B cell (primary cell): ENCODE data around the gene STRIP1. TPM values are rescaled to one million over a fixed set of nuclear protein-coding genes. Genes with fewer than 3 reads are reported as not detected.

Experiments used
- ATAC-seq: fragments of 200-7000 bp; cut with Tn5 transposase; one replicate; pipeline ENCODE4 v1.10.0; 2021; ENCODE audit warnings: low read depth, mild to moderate bottlenecking, moderate number of reproducible peaks, moderate library complexity
- CTCF ChIA-PET: fragments of 350-600 bp; sonication (Branson Sonifier 250); formaldehyde crosslinking; loops from one replicate; lab custom pipeline; 2021; ENCODE audit warnings: antibody characterized with exemption, inconsistent platforms; lab: Charles Lee
- POLR2A ChIA-PET: fragments of 350-600 bp; sonication (Branson Sonifier 250); formaldehyde crosslinking; loops from one replicate; lab custom pipeline; 2021; ENCODE audit warnings: antibody characterized with exemption; lab: Charles Lee
- DNase-seq: peaks from one replicate; pipeline ENCODE4 v3.0.0; 2013
- H2AFZ ChIP-seq: 2 replicates; pipeline ENCODE4 v1.6.1; 2012; ENCODE audit warnings: mild to moderate bottlenecking, low read depth, low read length; ENCODE audit not compliant: insufficient read depth, poor library complexity, severe bottlenecking
- H3K27ac ChIP-seq, 2 donors: 1 replicate in 1 of 2; 2 replicates in 1 of 2; pipeline ENCODE4 v1.5.1; 2012 to 2013; ENCODE audit warnings: low read length in 2 of 2, mild to moderate bottlenecking in 2 of 2, moderate library complexity in 1 of 2
- H3K27me3 ChIP-seq, 4 experiments: fragments of 200-600 bp in 1 of 4; sonication (generic) in 1 of 4; replicated peaks in 1 of 4; 1 replicate in 2 of 4; 2 replicates in 2 of 4; pipeline versions ENCODE4 v1.6.1 to v1.7.0; 2013 to 2016; ENCODE audit warnings: low read length in 3 of 4, mild to moderate bottlenecking in 2 of 4, mixed read lengths in 1 of 4, moderate library complexity in 1 of 4; ENCODE audit not compliant: insufficient read depth in 4 of 4, control insufficient read depth in 3 of 4; ENCODE audit errors: control extremely low read depth in 1 of 4
- H3K36me3 ChIP-seq, 2 experiments: replicated peaks in 1 of 2; 1 replicate in 1 of 2; 2 replicates in 1 of 2; pipeline versions ENCODE4 v1.6.1 to v1.7.1; 2013; ENCODE audit warnings: low read length in 1 of 2; ENCODE audit not compliant: insufficient read depth in 2 of 2, control insufficient read depth in 1 of 2; ENCODE audit errors: control extremely low read depth in 1 of 2, extremely low read depth in 1 of 2
- H3K4me1 ChIP-seq, 2 donors: fragments of 200-600 bp in 1 of 2; sonication (generic) in 1 of 2; 1 replicate in 1 of 2; 2 replicates in 1 of 2; pipeline versions ENCODE4 v1.5.1 to v1.6.1; 2013 to 2017; ENCODE audit warnings: low read length in 2 of 2; ENCODE audit not compliant: control insufficient read depth in 2 of 2, insufficient read depth in 2 of 2
- H3K4me2 ChIP-seq: replicated peaks from 2 replicates; pipeline ENCODE3; 2012; ENCODE audit warnings: mild to moderate bottlenecking, low read depth, low read length; ENCODE audit not compliant: poor library complexity, severe bottlenecking
- H3K4me3 ChIP-seq, 5 experiments: fragments of 200-600 bp in 1 of 5; sonication (generic) in 1 of 5; 1 replicate in 3 of 5; 2 replicates in 2 of 5; pipeline versions ENCODE4 v1.5.1 to v1.7.0; 2011 to 2016; ENCODE audit warnings: low read length in 4 of 5, mild to moderate bottlenecking in 4 of 5, low read depth in 2 of 5, control low read depth in 1 of 5, moderate library complexity in 1 of 5; ENCODE audit not compliant: insufficient read depth in 1 of 5; ENCODE audit errors: control extremely low read depth in 1 of 5, extremely low read depth in 1 of 5
- H3K79me2 ChIP-seq: fragments of 200-600 bp; sonication (generic); one replicate; pipeline ENCODE4 v1.6.0; 2016; ENCODE audit warnings: low read length; ENCODE audit not compliant: control insufficient read depth, insufficient read depth
- H3K9ac ChIP-seq: fragments of 200-600 bp; sonication (generic); 2 replicates; pipeline ENCODE4 v1.6.1; 2017; ENCODE audit warnings: mild to moderate bottlenecking, low read length, moderate library complexity
- H3K9me3 ChIP-seq, 3 donors: one replicate each; pipeline versions ENCODE4 v1.6.1 to v1.7.1; 2013; ENCODE audit warnings: low read length in 2 of 3; ENCODE audit not compliant: control insufficient read depth in 2 of 3, insufficient read depth in 1 of 3; ENCODE audit errors: control extremely low read depth in 1 of 3
- H4K20me1 ChIP-seq: 2 replicates; pipeline ENCODE4 v1.6.0; 2012; ENCODE audit warnings: mild to moderate bottlenecking, low read length; ENCODE audit not compliant: insufficient read depth, control insufficient read depth, poor library complexity, severe bottlenecking
- H3K27ac Mint-ChIP-seq: one replicate; pipeline ENCODE4 v1.8.0; 2021; ENCODE audit warnings: mixed read lengths
- H3K27me3 Mint-ChIP-seq: one replicate; pipeline ENCODE4 v1.8.0; 2021; ENCODE audit warnings: mixed read lengths
- H3K4me1 Mint-ChIP-seq: one replicate; pipeline ENCODE4 v1.8.0; 2021; ENCODE audit warnings: mixed read lengths
- H3K4me3 Mint-ChIP-seq: one replicate; pipeline ENCODE4 v1.8.0; 2021; ENCODE audit warnings: mixed read lengths
- H3K9me3 Mint-ChIP-seq: one replicate; pipeline ENCODE4 v1.8.0; 2022; ENCODE audit warnings: mixed read lengths; ENCODE audit not compliant: insufficient read depth
- EZH2 ChIP-seq: IDR thresholded peaks from 2 replicates; pipeline ENCODE4 v1.6.1; 2012; ENCODE audit warnings: borderline replicate concordance, low read depth, mild to moderate bottlenecking, moderate library complexity, low read length; ENCODE audit not compliant: insufficient read depth, poor library complexity, severe bottlenecking
- WGBS: methylation state at CpG from one replicate; pipeline ENCODE4 v1.1.5; 2013; ENCODE audit warnings: missing lambda C conversion rate; ENCODE audit not compliant: insufficient coverage; 5-methylcytosine and 5-hydroxymethylcytosine counted together
- intact Hi-C: fragments of 100-400 bp; cut with micrococcal nuclease; formaldehyde crosslinking; loops from one replicate; pipeline ENCODE4 v1.10.0; 2022
- polyA plus RNA-seq: library from polyadenylated mRNA; depleted of rRNA; stranded (reverse); fragments of >200 nt; gene quantifications from 2 replicates; pipeline ENCODE4 v1.2.3, GENCODE V29; 2012
- total RNA-seq, 2 donors: library from RNA; stranded (reverse); fragments of 120-200 nt in 1 of 2; gene quantifications; 1 replicate in 1 of 2; 2 replicates in 1 of 2; pipeline versions ENCODE4 v1.2.3 to v1.2.4, GENCODE V29; 2013 to 2022
- TF ChIP-seq, protein P1 (sequence below): fragments of 200-600 bp; IDR thresholded peaks from one replicate; pipeline ENCODE4 v1.8.0; 2022; ENCODE audit warnings: antibody characterized with exemption, mild to moderate bottlenecking

Gene STRIP1
- total and polyA plus RNA-seq, 2 donors (not counting 1 experiment from before 2014, with no cell fraction given) = 41.5 to 105 TPM

DNA sequence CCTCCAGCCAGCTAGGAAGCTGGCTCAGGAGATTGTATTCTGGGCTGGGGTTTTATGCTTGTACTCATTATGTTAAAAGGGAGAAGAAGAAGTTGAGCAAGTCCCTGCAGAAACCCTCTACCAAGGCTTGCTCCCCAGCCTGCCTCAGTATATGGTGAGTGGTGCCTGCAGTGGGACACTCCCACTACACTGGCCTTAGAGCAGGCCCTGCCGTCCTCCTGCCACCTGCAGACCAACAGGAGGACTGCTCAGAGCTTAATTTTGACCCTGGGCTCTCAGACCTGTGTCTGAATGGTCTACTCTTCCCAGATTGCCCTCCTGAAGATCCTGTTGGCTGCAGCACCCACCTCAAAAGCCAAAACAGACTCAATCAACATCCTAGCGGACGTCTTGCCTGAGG, 13.0 kb downstream of the STRIP1 start:
- POLR2A ChIA-PET = no interaction called here
- CTCF ChIA-PET = interaction anchor here (0.8 to 1.3 kb wide), 3 partner anchors 13 to 59 kb away, joined by 3 read pairs; partner anchors contain the start of gene STRIP1
- TF ChIP-seq, protein P1, sequence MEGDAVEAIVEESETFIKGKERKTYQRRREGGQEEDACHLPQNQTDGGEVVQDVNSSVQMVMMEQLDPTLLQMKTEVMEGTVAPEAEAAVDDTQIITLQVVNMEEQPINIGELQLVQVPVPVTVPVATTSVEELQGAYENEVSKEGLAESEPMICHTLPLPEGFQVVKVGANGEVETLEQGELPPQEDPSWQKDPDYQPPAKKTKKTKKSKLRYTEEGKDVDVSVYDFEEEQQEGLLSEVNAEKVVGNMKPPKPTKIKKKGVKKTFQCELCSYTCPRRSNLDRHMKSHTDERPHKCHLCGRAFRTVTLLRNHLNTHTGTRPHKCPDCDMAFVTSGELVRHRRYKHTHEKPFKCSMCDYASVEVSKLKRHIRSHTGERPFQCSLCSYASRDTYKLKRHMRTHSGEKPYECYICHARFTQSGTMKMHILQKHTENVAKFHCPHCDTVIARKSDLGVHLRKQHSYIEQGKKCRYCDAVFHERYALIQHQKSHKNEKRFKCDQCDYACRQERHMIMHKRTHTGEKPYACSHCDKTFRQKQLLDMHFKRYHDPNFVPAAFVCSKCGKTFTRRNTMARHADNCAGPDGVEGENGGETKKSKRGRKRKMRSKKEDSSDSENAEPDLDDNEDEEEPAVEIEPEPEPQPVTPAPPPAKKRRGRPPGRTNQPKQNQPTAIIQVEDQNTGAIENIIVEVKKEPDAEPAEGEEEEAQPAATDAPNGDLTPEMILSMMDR = no peak
- no peak for TF ChIP-seq EZH2
- H2AFZ ChIP-seq = no peak overlapping the region
- H3K9me3 Mint-ChIP-seq = no peaks in the 10 kb centered on the region
- no peak overlapping the region for H3K4me3 Mint-ChIP-seq
- no peak overlapping the region for H3K27ac ChIP-seq
- no peak overlapping the region for H3K4me2 ChIP-seq
- no peak overlapping the region for H3K9ac ChIP-seq
- H3K4me1 ChIP-seq = no peaks in the 10 kb centered on the region
- no peak overlapping the region for H3K27ac Mint-ChIP-seq
- ATAC-seq (no peak), DNase-seq (no peak)
- no peaks in the 10 kb centered on the region for H3K9me3 ChIP-seq
- intact Hi-C loops = no loop called here
- H3K27me3 ChIP-seq = no peaks in the 10 kb centered on the region
- H3K4me3 ChIP-seq = no peak overlapping the region
- H3K4me1 Mint-ChIP-seq = no peaks in the 10 kb centered on the region
- 80% methylated on average over 1 of the region's 3 CpGs for WGBS
- H3K79me2 ChIP-seq = no peaks in the 10 kb centered on the region
- no peaks in the 10 kb centered on the region for H3K27me3 Mint-ChIP-seq
- H4K20me1 ChIP-seq = peaks cover 10% of the 10 kb centered on the region
- H3K36me3 ChIP-seq = peaks cover 1 to 92% of the 10 kb centered on the region in 2 experiments

DNA sequence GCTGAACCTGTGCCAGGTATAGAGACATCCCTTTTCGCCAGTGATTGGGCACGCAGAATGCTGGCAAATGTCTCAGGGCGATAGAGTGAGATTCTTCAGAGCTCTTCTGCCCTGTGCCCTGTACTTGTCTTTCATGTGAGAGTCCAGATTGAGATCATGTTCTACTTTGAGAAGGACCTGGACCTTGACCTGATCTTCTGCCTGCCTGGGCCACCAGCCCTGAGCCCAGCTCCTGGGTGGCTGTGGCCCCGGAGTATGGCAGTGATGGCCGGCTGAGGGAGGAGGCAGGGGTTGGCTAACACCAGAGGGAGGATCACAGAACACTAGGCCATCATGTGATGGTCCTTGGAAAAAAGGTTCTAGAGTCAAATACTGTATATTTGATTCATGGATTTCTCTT, 13.8 kb downstream of the STRIP1 start:
- intact Hi-C loops = no loop called here
- 100% methylated on average over 3 of the region's 5 CpGs for WGBS
- Histone ChIP-seq H3K9me3 (no peaks in the 10 kb centered on the region), H3K27me3 (no peaks in the 10 kb centered on the region), H3K27ac (no peak overlapping the region), H3K79me2 (no peaks in the 10 kb centered on the region), H3K4me2 (no peak overlapping the region), H3K36me3 (peaks cover 1 to 92% of the 10 kb centered on the region in 2 experiments), H3K4me1 (no peaks in the 10 kb centered on the region), H3K9ac (no peak overlapping the region), H3K4me3 (no peak overlapping the region), H4K20me1 (peaks cover 2% of the 10 kb centered on the region), H2AFZ (no peak overlapping the region)
- ATAC-seq = no peak
- CTCF ChIA-PET = interaction anchor here (0.6 to 1.3 kb wide), 4 partner anchors 14 to 377 kb away, joined by 3 to 4 read pairs (median 3); partner anchors contain the start of gene STRIP1
- TF ChIP-seq, protein P1 = no peak
- no peak for TF ChIP-seq EZH2
- no peak for DNase-seq
- H3K4me3 Mint-ChIP-seq = no peak overlapping the region
- H3K9me3 Mint-ChIP-seq = no peaks in the 10 kb centered on the region
- POLR2A ChIA-PET = no interaction called here
- no peaks in the 10 kb centered on the region for H3K4me1 Mint-ChIP-seq
- no peaks in the 10 kb centered on the region for H3K27me3 Mint-ChIP-seq
- H3K27ac Mint-ChIP-seq = no peak overlapping the region
